ENCODE measurements around the gene HTR3E. TPM values are rescaled to one million over a fixed set of nuclear protein-coding genes. Genes with fewer than 3 reads are reported as not detected.
"Not testable (repeated sequence)": the region's sequence is repeated elsewhere in the genome, so short reads cannot be mapped to it uniquely, and the experiment has no call there.

Gene HTR3E
- polyA plus RNA-seq (ENCODE audit: insufficient read length in 10 of 10), result not detected
- long read RNA-seq, donor 1, result 0 reads
- long read RNA-seq, donor 2, result 0 reads
- long read RNA-seq, donor 3, result 0 reads
- long read RNA-seq, donor 4, result 0 reads
- long read RNA-seq, donor 5, result 0 reads
- long read RNA-seq, donor 6, result 0 reads
- long read RNA-seq, donor 7, result 0 reads
- long read RNA-seq, donor 8, result 0 reads
- long read RNA-seq, donor 9, result 0 reads

DNA sequence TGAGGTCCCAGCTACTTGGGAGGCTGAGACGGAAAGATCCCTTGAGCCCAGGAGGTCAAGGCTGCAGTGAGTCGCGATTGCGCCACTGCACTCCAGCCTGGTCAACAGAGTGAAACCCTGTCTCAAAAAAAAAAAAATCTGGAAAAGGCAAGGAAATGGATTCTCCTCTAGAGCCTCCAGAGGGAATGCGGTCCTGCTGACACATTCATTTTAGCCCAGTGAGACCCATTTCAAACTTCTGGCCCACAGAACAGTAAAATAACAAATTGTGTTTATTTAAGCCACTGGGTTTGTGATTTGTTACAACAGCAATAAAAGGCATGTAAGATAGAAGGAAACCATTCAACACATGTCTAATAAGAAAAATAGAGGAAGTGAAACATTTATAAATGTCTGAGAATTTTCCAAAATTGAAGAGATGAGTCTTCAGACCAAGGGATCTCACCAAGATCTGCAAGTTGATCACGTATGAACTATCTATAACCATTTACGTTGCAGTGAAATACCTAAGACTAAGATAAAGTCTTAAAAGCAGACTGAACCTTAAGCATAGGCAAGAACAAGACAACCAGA, at the start of gene HTR3E:
TSS of gene HTR3E (plus strand) at position 254 of the 573 bp plus-strand sequence. CDS start 466 bp downstream, outside the sequence.
- DNase-seq, result no peak

- DNase-seq, result no peak
Observed at GRCh38 chr3:184050217-184050847, 46.5 kb upstream of the HTR3E start.

DNA sequence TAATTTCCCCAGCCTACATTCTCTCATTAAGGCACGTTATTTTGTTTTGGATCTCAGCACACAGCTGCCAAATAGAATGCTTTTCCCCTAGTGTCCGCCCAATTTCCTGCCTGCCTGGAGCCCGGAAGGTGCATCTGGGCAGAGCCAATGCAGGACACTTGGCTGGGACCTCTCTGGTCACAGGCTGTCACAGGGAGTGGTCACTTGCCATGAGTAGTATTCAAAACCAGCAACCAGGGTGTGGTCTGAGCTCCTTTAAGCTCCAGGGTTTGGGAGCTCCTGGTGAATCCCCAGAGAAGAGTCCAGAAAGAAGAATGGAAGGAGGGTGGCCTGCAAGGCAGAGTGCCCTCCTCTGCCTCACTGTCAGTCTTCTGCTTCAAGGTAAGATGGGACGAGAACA, 44.1 kb upstream of the HTR3E start, which contains the start of gene HTR3C:
TSS of gene HTR3C (plus strand) at position 281 of the 400 bp plus-strand sequence. CDS start at position 315, 34 bp downstream.
- DNase-seq, result no peak

GRCh38 chr3:184058029-184058428, 38.8 kb upstream of the HTR3E start:
- peak in 1 of 3 donors; percentile 16 for DNase-seq

- DNase-seq, result no peak
Observed at GRCh38 chr3:184059424-184059823, 37.4 kb upstream of the HTR3E start.

DNA sequence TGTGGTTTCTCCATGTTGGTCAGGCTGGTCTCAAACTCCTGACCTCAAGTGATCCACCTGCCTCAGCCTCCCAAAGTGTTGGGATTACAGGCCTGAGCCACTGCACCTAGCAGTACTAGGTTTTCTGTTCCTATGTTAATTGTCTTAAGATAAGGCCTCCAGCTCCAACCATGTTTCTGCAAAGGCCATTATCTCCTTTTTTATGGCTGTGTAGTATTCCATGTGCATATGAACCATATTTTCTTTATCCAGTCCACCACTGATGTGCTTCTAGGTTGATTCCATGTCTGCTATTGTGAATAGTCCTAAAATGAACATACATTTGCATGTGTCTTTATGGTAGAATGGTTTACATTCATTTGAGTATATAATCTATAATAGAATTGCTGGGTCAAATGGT, 34.2 kb upstream of the HTR3E start:
- no peak for DNase-seq

- DNase-seq, result no peak
Observed at GRCh38 chr3:184066211-184066610, 30.7 kb upstream of the HTR3E start.

DNA sequence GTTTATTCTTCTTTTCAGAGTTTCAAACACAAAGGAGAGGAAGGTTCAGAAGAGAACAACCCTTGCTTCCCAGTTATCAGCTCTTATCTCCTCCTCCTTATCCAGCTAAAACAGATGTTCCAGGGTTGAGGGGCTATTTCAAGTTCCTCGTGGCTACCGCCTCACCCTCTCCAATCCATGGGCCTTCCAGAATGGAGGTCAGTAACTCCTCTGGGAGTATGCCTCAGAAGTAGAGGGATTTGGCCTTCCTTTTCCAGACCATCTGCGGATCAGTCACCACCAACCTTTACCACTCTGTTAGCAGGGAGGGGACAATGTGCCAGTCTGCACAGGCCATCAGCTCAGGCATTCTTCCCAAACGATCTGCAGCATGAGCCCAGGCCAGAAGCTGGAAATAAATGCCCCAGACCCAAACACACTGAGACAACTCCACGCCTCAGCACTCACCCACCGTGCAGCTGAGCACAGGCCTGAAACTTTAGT, 29.2 kb upstream of the HTR3E start:
- no peak for DNase-seq

DNA sequence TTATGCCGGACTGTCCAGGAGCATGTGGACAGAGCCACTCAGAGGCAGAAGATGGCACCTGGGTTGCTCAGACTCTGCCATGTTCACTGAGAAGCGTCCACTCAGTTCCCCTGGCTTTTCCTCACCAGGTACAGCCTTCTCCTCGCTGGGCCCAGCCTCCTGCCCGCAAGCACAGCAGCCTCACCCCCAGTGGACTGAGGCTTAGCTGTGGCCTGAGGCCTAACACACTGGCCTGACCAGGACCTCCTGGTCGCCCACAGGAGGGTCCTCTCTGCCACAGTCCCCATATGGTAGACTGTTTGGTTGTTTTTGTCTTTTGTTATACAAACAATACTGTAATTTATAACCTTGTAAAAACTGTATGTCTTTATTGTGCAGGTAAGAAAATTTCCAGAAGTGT, 28.5 kb upstream of the HTR3E start:
- DNase-seq, result no peak

- DNase-seq, result not testable (repeated sequence)
Observed at GRCh38 chr3:184071142-184071541, 25.7 kb upstream of the HTR3E start.

- DNase-seq, result no peak
Observed at GRCh38 chr3:184073621-184074020, 23.2 kb upstream of the HTR3E start.

GRCh38 chr3:184075901-184076300, 21.0 kb upstream of the HTR3E start:
- no peak for DNase-seq

- DNase-seq, result no peak
Observed at GRCh38 chr3:184077881-184078280, 19.0 kb upstream of the HTR3E start.

DNA sequence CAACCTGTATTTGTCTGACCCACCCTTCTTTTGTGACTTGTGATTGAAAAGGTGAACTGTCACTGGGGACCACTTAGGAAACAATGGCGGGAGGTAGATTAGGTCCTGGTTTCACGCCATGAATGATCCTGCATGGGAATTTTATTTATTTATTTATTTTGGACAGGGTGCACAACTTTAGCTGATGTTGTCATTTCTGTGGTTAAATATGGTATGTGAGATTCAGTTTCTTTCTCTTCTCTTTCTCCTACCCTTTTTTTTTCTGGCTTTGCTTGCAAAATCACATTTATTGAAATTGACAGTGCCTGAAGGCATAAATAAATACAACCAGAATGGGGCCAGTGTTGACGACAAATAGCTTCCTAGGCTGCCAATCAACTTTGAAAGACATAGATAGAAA, 18.0 kb upstream of the HTR3E start:
- no peak for DNase-seq

GRCh38 chr3:184081116-184081830, 15.6 kb upstream of the HTR3E start:
- DNase-seq, result no peak

GRCh38 chr3:184082034-184082433, 14.8 kb upstream of the HTR3E start:
- no peak for DNase-seq

DNA sequence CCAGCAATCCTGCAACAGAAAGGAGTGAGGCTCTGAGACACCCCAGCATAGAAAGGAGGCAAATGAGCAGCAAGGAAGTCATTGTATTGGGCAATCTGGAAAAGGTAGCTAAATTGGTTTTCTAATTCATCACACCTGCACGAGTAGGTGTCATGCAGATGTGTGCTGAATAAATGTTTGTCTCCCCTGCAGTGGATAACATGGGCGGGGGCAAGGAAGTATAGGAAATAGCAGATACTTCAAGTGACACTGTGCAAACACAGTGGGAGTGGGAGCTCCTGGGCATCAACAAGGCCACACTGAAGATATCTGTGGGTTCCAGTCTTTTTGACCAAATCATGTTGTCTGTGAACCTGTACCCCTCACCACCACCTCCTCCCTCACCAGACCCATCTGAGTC, 14.4 kb upstream of the HTR3E start:
- DNase-seq, result no peak

DNA sequence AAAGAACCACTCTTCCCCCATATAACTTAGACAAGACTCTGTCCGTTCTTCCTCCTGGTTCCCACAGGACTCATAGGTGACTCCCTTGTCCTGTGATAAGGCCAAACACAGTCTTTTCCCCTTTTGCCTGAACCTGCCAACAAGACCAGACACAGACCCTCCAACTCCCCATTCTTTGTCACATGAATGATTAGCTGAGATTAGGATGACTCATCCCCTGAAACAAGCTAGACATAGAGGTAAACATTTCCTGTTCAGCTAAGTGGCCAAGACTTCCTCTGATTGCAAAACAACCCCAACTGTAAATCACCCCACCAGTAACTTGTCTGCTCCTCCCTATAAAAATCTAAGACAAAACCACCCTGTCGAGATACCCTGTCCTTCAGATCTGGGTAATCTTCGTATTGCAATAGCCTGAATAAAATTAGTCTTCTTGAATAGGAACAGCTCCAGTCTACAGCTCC, 11.4 kb upstream of the HTR3E start:
- DNase-seq, result no peak

GRCh38 chr3:184092199-184092598, 4.7 kb upstream of the HTR3E start:
- DNase-seq, result no peak

GRCh38 chr3:184097556-184097955, 692 bp downstream of the HTR3E start:
- no peak for DNase-seq

GRCh38 chr3:184099806-184100686, 3.2 kb downstream of the HTR3E start:
- DNase-seq, result no peak

All from muscle of back (tissue), 13 donors.